Measurements from ENCODE around the gene VPS37C. TPM values are rescaled to one million over a fixed set of nuclear protein-coding genes. Genes with fewer than 3 reads are reported as not detected.

The VPS37C gene
- polyA plus RNA-seq, 1 donor from 2014 or later: 2.0 TPM

DNA sequence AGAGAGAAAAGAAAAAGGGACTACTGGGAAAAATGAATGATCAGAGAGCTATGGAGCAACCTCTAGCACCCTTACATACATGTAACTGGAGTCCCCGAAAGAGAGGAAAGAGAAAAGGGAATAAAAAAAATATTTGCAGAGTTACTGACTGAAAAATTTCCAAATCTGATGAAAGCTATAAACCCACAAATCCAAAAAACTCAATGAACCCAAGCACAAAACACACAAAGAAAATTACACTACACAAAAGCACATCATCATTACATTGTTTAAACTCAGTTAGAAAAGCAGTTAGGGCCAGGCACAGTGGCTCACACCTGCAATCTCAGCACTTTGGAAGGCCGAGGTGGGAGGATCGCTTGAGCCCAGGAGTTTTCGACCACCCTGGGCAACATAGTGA is 6.7 kb downstream of the VPS37C start:
- H3K4me1 Mint-ChIP-seq: peaks cover 14 to 25% (median 16%) of the 10 kb centered on the region in 3 donors

DNA sequence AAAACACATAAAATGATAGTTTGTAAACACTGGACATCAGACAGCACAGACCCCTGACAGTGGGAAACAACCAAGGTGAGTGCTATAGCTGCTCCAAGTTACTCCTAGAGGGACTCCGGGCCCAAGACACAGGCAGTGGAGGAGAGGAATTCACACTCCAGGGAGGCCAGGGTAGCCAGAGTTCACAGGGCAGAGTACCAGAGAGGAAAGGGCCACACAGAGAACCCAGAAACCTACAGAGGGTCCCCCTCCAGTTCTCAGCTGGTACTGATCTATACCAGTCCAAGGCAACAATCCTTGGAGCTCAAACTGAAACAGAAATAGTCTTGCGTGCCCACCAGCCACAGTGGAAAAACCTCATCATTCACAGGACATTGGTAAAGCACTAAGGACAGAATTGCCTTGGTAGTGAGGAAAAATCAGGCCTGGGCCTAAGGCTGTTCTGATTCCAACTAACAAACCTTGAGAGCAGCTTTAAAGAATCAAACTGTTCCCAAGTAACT is 7.6 kb downstream of the VPS37C start:
- Mint-ChIP-seq H3K4me3 (peak overlapping the region in 1 of 4 donors; percentile 19), H3K27me3 (no peaks in the 10 kb centered on the region), H3K36me3 (peaks cover 4% of the 10 kb centered on the region), H3K4me1 (peaks cover 6 to 19% (median 12%) of the 10 kb centered on the region in 3 donors), H3K27ac (no peak overlapping the region), H3K9me3 (peaks cover 2 to 7% (median 3%) of the 10 kb centered on the region in 3 donors)

More for the DNA sequence above, 6.7 kb downstream of the VPS37C start:
- peak overlapping the region in 1 of 4 donors; percentile 51 for H3K4me3 Mint-ChIP-seq
- no peaks in the 10 kb centered on the region for H3K27me3 Mint-ChIP-seq
- peaks cover 2 to 7% (median 3%) of the 10 kb centered on the region in 3 donors for H3K9me3 Mint-ChIP-seq
- H3K36me3 Mint-ChIP-seq: peaks cover 4% of the 10 kb centered on the region
- peak overlapping the region in 1 of 3 donors; percentile 73 for H3K27ac Mint-ChIP-seq

DNA sequence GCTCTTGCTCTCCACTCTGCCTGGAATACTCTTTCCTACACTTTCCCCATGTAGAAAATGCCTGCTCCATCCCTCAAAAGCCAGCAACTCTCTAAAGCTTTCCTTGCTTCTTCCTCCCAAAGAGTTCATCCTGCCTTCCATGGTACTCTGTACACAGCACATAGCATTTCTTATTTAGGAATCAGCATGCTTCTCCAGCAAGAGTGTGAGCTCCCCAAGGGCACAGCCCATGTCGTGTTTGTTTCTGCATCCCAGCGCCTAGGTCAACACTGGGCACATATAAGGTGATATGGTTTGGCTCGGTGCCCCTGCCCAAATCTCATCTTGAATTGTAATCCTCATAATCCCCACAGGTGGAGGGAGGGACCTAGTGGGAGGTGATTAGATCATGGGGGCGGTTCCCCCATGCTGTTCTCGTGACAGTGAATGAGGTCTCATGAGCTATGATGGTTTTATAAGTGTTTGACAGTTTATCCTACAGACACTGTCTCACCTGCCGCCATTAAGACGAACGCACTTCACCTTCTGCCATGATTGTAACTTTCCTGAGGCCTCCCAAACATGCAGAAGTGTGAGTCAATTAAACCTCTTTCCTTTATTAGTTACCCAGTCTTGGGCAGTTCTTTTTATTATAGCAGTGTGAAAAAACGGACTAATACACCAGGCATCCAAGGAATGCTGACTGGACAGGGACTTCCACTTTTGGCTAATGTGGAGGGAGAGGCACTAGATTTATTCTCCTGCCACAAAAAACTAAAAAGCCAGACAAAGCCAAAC is 8.2 kb downstream of the VPS37C start:
- Mint-ChIP-seq H3K9me3 (peaks cover 2 to 7% (median 3%) of the 10 kb centered on the region in 3 donors), H3K4me3 (peak overlapping the region in 1 of 4 donors; percentile 19), H3K27me3 (no peaks in the 10 kb centered on the region), H3K36me3 (peaks cover 6% of the 10 kb centered on the region), H3K4me1 (peaks cover 8 to 18% (median 9%) of the 10 kb centered on the region in 3 donors), H3K27ac (no peak overlapping the region)

DNA sequence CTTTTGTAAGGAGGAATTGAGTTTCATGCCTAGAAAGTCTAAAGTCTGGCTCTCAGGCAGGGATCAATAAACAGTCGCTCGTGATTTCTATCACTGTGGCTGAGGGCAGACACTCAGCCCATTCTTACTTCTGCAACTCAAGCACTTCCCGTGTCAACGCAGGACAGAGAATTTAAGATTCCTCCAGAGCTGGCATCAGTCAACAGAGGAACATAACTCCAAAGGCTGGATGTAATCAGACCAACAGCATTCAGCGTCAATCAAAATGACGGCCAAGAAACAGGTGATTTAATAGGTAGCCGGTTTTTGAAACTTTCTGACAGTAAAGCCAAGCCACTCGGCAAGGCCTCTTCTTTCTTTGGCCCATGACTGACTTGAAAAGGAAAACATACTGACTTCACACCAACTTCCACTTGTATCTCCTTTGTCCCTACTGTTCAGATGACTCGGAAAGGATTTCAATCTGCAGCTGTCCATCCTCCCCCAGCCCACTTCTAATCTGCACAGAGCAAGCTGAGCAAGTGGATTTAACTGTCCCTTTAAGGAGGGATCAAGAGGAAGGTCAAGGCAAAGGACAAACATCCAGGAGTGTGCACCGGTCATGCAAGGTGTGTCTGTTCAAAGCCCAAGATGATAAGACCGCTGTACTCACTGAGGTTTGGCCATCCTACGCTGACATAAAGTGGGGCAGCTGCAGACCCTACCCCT is 9.5 kb downstream of the VPS37C start:
- Mint-ChIP-seq H3K9me3 (peaks cover 2 to 7% (median 3%) of the 10 kb centered on the region in 3 donors), H3K27ac (peak overlapping the region in 1 of 3 donors; percentile 71), H3K27me3 (no peaks in the 10 kb centered on the region), H3K4me3 (no peak overlapping the region), H3K4me1 (peaks cover 5 to 16% (median 8%) of the 10 kb centered on the region in 3 donors), H3K36me3 (peaks cover 6% of the 10 kb centered on the region)

DNA sequence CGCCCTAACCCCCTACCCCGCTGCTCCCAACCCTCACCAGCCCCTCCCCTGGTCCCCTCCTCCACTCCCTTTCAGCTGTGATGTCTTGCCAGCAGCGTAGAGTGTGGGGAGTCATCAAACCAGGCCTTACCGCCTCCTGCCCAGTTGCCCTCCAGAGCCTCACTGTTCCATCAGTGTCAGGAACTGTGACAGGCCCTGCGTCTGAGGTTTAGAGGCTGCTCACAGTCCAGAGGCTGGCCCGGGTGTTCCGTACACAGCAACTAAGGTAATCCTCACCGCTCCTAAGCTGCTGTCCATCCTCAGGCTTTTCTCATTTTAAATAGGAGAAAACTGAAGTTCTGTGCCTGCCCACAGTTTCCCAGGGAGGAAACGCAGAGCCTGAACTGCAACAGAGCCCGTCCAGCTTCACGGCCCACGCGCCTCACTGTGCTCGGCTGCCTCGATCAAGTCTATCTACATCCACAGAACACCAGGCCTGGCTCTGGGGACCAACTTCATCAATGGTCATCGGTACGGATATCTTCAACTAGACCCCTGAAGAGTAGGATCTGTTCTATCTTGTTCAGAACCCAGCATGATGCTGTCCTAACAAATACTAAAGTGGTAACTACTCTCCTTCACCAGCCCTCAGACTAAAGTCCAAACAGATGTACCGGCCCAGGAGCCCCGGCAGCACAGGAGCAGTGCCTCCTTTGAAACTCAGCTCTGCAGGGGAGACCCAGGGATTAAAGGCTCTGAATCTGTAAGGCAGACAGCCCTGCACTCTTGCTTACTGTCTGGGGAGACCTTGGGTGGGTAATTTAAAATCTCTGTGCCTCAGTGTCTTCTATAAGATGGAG is 10.3 kb downstream of the VPS37C start:
- H3K27ac Mint-ChIP-seq: peak overlapping the region in 1 of 3 donors; percentile 71
- peaks cover 2 to 7% (median 3%) of the 10 kb centered on the region in 3 donors for H3K9me3 Mint-ChIP-seq
- H3K4me1 Mint-ChIP-seq: peaks cover 5 to 20% (median 10%) of the 10 kb centered on the region in 3 donors
- H3K27me3 Mint-ChIP-seq: no peaks in the 10 kb centered on the region
- no peak overlapping the region for H3K4me3 Mint-ChIP-seq
- H3K36me3 Mint-ChIP-seq: peaks cover 6% of the 10 kb centered on the region

DNA sequence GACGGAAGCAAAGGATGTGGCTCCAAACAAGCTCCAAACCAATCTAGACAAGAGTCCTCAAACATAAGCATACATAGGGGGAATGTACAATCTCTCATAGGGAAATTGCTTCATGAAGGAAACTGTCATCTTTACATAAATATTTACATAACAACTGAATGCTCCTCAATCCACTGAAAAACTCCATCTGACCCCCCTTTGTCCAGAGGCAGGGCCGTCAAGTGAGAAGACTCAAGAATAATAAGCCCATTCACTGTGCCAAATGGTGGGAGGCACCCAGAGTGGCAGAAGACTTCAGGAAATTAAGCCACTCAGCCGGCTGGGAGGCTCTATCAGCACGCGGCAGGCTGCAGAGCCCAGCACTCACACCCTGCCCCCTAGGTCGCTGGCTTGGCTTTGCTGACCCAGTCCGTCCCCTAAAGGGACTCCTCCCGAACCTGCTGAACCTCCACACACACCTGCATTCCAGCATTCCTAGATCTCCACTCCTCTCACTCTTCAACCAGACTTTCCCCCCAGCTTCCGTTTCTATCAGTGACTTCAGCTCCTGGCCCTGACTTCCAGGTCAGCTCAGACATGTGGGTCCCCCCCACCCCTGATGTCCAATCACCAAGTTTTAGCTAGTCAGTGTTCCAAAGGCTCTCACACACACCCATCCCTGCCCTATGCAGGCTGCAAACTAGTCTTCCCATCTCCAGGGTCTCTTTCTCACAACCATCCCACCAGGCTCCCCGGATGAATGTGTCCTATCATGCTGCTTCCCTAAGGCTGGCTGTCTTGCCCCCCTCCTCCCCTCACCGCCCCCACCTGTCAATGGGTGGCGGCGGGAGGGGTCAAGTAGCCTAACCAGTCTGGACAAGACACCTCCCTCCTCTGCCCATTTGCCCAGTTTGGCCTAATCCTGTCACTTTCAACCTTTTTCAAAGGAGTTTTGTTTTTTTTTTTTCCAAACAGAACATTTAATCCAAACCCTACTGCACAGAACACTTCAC is 11.3 kb downstream of the VPS37C start:
- Mint-ChIP-seq H3K27me3 (no peaks in the 10 kb centered on the region), H3K4me3 (no peak overlapping the region), H3K27ac (peak overlapping the region in 1 of 3 donors; percentile 57), H3K36me3 (peaks cover 6% of the 10 kb centered on the region), H3K4me1 (peaks cover 5 to 19% (median 8%) of the 10 kb centered on the region in 3 donors), H3K9me3 (peaks cover 0 to 7% (median 3%) of the 10 kb centered on the region in 3 donors)

DNA sequence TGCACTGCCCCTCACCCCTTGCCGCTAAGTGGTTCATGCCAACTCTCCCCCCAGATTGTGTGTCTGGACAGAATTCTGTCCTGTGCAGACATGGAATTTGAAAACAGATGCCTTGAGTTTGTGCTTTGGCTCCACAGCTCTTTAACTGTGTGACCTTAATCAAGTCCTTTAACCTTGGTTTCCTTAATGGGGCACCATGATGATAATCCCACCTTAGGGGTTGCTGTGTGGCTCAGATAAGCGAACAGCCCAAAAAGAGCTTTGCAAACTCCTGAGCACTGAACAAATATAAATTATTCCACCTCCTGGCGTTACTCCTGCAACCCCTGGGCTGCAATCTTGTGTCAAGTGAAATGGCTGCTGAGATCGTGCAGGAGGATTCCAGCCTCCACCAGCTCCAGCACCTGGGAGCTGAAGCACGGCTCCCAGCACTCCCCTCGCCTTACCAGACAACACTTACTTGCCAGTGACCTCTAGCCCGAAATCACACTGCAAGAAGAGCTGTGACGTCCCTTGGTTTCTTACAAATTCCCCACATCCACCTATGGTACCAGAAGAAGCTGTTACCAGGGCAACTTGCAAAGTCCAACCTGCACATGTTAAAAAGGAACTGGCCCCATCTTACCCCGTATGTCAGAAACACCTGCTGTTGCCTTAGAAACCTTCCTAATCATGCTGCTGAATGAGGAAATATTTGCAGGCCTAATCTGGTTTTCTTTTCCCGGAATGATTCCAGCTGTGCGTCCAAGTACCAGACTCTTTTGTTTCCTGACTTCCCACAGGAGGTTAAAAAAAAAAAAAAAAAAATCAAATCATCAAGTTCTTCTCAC is 13.2 kb downstream of the VPS37C start:
- peak overlapping the region; percentile 4 to 81 (median 31) for H3K27ac Mint-ChIP-seq
- H3K4me1 Mint-ChIP-seq: peaks cover 5 to 18% (median 6%) of the 10 kb centered on the region in 3 donors
- no peak overlapping the region for H3K4me3 Mint-ChIP-seq
- no peaks in the 10 kb centered on the region for H3K27me3 Mint-ChIP-seq
- no peaks in the 10 kb centered on the region for H3K9me3 Mint-ChIP-seq
- peaks cover 2% of the 10 kb centered on the region for H3K36me3 Mint-ChIP-seq

DNA sequence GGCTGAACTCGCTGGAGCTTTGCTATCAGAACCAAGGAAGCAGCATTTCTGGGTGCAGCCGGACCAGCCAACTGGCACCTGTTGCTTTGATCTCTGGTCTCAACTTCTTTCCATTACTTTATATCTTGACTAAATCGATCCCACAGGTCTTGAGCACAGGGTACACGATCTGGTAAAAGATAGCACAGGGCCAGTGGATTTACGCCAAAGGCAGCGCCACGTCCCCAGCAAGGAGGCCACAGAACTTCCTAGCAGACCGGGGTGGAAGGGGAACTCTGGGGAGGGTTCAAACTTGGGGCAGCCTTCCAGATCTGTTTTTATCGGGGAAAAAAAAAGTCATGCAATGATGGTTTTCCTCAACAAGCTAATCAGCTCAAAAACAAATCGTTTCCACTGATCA is 14.0 kb downstream of the VPS37C start:
- peak overlapping the region in 1 of 3 donors; percentile 31 for H3K27ac Mint-ChIP-seq
- H3K4me3 Mint-ChIP-seq: no peak overlapping the region
- H3K9me3 Mint-ChIP-seq: no peaks in the 10 kb centered on the region
- peaks cover 3 to 21% (median 6%) of the 10 kb centered on the region in 3 donors for H3K4me1 Mint-ChIP-seq
- no peaks in the 10 kb centered on the region for H3K27me3 Mint-ChIP-seq
- peaks cover 2% of the 10 kb centered on the region for H3K36me3 Mint-ChIP-seq

DNA sequence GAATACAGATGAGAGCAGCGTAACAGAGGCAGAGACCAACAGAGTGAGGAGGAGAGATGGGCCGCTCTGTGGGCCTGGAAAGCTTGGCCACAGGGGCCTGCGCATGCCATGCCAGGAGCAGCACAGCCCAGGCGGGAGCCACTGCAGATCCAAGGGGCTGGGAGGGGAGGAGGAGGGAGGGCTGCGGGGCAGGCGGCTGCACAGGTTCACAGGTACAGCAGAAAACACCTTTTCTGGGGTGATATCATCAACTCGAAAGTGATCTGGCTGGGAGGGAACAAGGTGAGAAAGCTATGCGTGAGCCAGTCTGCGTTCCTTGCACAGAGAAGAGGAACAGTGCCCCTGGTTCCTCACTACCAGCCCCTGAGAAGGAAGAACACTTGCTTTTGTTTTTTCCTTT is 14.8 kb downstream of the VPS37C start:
- peaks cover 6 to 26% (median 6%) of the 10 kb centered on the region in 3 donors for H3K4me1 Mint-ChIP-seq
- no peaks in the 10 kb centered on the region for H3K27me3 Mint-ChIP-seq
- peaks cover 4% of the 10 kb centered on the region for H3K36me3 Mint-ChIP-seq
- H3K27ac Mint-ChIP-seq: peak overlapping the region in 1 of 3 donors; percentile 81
- no peak overlapping the region for H3K4me3 Mint-ChIP-seq
- no peaks in the 10 kb centered on the region for H3K9me3 Mint-ChIP-seq

DNA sequence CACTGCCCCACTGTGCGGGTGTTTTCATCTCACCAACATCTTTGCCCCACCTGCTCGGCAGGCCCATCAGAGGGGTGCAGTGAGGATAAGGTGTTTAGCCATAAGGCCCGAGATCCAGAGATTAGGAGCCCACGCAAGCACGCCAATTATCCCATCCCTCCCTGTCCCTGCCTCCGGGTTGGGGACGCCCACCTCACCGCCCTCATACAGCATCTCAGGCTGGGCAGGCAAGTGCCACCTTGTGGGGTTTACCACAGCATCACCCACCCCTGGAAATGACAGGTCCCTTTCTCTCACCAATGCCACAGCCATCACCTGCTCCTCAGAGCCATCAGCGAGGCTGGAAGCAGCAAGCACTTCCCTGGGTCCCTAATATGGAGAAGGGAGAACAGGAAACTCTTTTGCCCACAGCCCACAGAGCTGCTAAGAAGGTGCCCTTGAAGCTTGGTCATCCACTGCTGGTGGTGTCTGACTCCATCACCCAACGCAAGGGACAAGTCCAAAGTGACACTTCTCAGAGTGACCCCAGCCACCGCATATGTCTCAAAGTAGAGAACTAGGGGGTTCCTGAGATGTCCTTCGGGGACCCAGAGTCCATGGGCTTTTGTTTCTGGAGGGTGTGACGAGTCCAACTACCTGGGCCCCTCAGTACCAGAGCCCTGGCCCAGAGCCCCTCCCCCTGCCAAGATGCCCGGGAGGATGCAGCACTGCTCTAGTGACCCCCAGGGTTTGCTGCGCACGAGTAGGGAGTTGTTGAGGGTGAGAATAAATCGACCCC is 15.8 kb downstream of the VPS37C start:
- Mint-ChIP-seq H3K4me1 (peaks cover 6 to 27% (median 6%) of the 10 kb centered on the region in 3 donors), H3K4me3 (no peak overlapping the region), H3K36me3 (peaks cover 4% of the 10 kb centered on the region), H3K9me3 (no peaks in the 10 kb centered on the region), H3K27me3 (no peaks in the 10 kb centered on the region), H3K27ac (no peak overlapping the region)

DNA sequence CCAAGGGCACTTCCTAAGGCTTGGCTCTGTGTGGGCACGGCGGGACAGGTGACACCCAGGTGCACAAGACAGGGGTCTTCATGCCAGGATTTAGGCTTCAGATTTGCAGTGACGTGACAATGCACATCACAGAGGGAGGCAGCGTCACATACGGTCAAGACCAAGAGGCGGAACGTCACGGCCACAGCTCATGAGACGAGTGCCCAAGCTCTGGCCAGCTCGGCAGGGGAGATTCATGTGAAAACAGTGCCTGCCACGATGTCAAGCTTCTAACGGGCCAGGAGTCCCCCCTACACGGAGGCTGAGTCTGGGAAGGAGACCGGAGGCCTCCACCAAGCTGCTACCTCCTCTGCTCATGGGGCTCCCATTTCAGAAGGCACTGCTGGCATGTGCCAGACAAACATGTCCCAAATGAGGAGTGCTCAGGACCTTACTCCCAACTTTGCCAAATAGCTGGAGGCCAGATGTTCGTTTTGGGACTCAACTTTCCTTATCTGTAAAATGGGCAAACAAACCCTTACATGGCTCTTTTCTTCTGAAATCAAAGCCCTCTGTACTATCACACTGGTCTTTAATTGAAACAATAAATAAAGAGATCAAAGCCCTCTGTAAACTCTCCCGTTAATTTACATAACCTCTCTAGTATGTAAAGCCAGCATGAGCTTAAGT is 16.6 kb downstream of the VPS37C start:
- Mint-ChIP-seq H3K9me3 (no peaks in the 10 kb centered on the region), H3K27me3 (no peaks in the 10 kb centered on the region), H3K36me3 (peaks cover 4% of the 10 kb centered on the region), H3K4me1 (peaks cover 6 to 26% (median 6%) of the 10 kb centered on the region in 3 donors), H3K4me3 (no peak overlapping the region), H3K27ac (no peak overlapping the region)

DNA sequence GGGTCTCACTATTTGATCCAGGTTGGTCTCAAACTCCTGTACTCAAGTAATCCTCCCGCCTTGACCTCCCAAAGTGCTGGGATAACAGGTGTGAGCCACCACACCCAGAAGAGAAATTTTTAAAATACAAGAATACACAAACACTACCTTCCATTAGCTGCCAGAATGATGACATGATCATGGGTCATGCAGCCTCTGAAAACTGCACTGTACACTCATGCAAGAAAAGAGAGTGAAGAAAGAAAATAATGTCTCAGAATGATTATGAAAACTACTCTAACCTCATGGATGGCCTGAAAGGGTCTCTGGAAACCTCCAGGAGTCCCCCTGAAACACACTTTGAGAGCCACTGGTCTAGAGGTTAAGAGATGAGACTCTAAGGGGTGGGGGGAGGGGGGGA is 18.8 kb downstream of the VPS37C start:
- no peak overlapping the region for H3K4me3 Mint-ChIP-seq
- no peak overlapping the region for H3K27ac Mint-ChIP-seq
- H3K4me1 Mint-ChIP-seq: peaks cover 2 to 24% (median 10%) of the 10 kb centered on the region in 3 donors
- peaks cover 1% of the 10 kb centered on the region for H3K36me3 Mint-ChIP-seq
- no peaks in the 10 kb centered on the region for H3K9me3 Mint-ChIP-seq
- H3K27me3 Mint-ChIP-seq: no peaks in the 10 kb centered on the region
